Placental pericyte (primary cell): ENCODE measurements around the gene APAF1. TPM values are rescaled to one million over a fixed set of nuclear protein-coding genes. Genes with fewer than 3 reads are reported as not detected.

Experiments
- small RNA-seq: library from RNA; depleted of rRNA; stranded (forward); fragments of <200 nt; gene quantifications from one replicate; pipeline ENCODE3, GENCODE V24; 2012; ENCODE audit warnings: low replicate concordance
- total RNA-seq: library from RNA; depleted of rRNA; stranded (reverse); fragments of >200 nt; gene quantifications from 2 replicates; pipeline ENCODE4 v1.2.3, GENCODE V29; 2012

The APAF1 gene
- 10.3 and 31.8 TPM in 2 replicates for total RNA-seq

GRCh38 chr12:98644712-98645571 lies at the start of gene APAF1, which contains the start of gene IKBIP:
Gene APAF1 (plus strand): TSS chr12:98645290. CDS start chr12:98648360, 3,070 bp downstream.
Gene IKBIP (minus strand): TSS chr12:98644788. CDS start chr12:98644701, 87 bp downstream.

Small RNA genes lying within 50 kb of the gene (small RNA-seq; reads per million reads assigned to genes)
- 22.4 reads per million, percentile 97 among the genes with 10 or more reads in this experiment for gene SNORA53

Other genes starting within 250 kb of the APAF1 start
- 39.2 and 169 TPM in 2 replicates for gene TMPO, start 129.7 kb upstream of the APAF1 start, total RNA-seq
- gene SLC25A3, start 51.6 kb upstream of the APAF1 start, total RNA-seq = 815 and 894 TPM in 2 replicates
- gene IKBIP, start 502 bp upstream of the APAF1 start, total RNA-seq = 50.6 and 91.5 TPM in 2 replicates